Epithelial cell of proximal tubule (primary cell): ENCODE results near the gene NOD1. TPM values are rescaled to one million over a fixed set of nuclear protein-coding genes. Genes with fewer than 3 reads are reported as not detected.

Source experiments
- DNase-seq: peaks from one replicate; pipeline ENCODE4 v3.0.0-alpha.2; 2011; ENCODE audit warnings: low read depth
- H3K4me3 ChIP-seq: 2 replicates; pipeline ENCODE4 v1.5.1; 2011; ENCODE audit warnings: low read depth, mild to moderate bottlenecking, low read length
- total RNA-seq: library from RNA; depleted of rRNA; stranded (reverse); fragments of >200 nt; gene quantifications from 2 replicates; pipeline ENCODE4 v1.2.3, GENCODE V29; 2015
- TF ChIP-seq, protein P1 (sequence below): conservative IDR thresholded peaks from 2 replicates; pipeline ENCODE4 v1.5.1; 2012; ENCODE audit warnings: low read depth, mild to moderate bottlenecking, low read length

Gene NOD1
- total RNA-seq, 1 donor from 2014 or later = 5.1 TPM

DNA sequence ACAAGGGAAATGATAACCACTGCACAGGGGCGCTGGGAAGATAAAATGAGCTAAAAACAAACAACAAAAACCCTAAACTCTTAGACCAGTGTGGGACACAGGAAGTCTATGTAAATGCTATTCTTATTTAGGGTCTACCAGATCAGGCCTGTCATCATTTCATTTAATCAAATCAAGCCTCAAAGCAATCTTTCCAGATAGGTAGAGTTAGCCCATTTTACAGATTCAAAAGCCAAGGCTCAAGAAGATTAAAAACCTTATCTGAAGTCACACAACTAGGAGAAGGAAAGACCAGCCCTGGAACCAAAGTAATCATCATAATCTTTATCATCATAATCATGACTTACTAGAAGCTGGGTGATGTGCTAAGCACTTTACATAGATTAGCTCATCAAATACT, 4.7 kb downstream of the NOD1 start:
- TF ChIP-seq, protein P1, sequence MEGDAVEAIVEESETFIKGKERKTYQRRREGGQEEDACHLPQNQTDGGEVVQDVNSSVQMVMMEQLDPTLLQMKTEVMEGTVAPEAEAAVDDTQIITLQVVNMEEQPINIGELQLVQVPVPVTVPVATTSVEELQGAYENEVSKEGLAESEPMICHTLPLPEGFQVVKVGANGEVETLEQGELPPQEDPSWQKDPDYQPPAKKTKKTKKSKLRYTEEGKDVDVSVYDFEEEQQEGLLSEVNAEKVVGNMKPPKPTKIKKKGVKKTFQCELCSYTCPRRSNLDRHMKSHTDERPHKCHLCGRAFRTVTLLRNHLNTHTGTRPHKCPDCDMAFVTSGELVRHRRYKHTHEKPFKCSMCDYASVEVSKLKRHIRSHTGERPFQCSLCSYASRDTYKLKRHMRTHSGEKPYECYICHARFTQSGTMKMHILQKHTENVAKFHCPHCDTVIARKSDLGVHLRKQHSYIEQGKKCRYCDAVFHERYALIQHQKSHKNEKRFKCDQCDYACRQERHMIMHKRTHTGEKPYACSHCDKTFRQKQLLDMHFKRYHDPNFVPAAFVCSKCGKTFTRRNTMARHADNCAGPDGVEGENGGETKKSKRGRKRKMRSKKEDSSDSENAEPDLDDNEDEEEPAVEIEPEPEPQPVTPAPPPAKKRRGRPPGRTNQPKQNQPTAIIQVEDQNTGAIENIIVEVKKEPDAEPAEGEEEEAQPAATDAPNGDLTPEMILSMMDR = no peak
- no peak overlapping the region for H3K4me3 ChIP-seq
- no peak for DNase-seq

DNA sequence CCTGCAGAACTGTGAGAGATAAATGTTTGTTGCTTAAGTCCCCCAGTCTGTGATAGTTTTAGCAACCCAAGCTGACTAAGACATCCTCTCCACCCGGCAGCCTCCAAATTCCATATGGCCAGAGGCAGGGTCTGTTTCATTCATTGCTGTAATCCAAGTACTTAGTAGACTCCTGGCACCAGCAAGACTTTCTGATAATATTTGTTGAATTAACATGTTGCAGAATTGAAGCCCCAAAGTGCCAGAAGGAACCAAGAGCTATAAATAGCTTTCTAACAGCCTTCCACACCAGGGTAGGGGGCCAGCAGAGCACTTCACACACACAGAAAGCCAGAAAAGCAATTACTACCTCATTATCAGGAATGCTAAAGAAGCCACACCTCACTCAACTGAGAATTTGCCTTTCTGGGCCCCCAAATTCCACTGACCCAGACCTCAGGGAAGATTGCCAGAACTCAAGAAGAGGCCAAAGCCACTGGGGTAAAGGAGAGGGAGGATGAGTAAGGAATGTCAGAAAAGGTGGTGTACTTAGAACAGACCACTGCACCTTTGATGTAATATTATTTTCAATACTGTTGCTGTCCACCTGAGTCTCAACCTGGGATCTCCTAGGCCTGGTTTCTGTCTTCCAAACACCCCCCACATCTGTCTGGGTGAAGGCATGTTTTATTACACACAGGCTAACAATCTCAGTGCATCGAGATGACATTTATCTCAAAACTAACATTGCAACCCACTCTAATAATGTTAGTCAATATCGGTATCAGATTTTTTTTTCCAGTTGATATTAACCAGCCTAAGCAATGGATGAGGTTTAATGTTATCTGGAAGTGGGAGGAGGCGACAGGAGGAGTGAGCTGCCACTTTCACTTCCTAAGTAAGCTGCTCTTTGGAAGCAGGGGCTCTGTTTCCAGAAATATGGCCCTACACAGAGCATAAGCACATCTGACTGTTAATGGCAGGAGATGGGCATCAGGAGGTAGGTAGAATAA, 5.5 kb downstream of the NOD1 start:
- TF ChIP-seq, protein P1 = no peak
- no peak for DNase-seq
- no peak overlapping the region for H3K4me3 ChIP-seq

DNA sequence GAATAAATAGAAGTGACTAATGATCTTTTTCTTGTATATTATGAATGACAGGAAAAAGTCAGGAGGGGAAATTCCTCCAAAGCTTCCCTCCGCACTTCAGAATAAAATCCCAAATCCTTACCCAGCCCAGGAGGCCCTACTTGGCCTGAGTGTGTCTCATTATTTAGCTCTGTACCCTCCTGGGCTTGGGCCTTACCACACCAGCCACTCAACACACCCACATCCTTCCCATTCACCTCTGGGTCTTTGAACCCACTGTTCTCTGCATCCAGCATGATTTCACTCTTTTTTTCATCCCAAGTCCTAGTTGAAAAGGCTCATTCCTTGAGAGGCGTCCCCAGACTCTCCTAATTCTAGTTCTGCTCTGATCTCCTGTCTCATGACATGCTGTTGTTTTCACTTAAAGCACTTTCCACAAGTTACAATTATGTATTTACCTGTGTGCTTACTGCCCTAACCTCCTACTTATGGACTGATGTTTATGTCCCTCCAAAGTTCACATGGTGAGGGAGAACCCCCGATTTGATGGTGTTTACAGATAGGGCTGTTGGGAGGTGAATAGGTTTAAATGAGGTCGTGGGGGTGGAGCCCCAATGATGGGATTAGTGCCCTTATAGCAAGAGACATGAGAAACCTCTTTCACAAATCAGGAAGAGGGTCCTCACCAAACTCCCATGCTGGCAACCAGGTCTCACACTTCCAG, 6.4 kb downstream of the NOD1 start:
- no peak for DNase-seq
- TF ChIP-seq, protein P1 = no peak
- H3K4me3 ChIP-seq = no peak overlapping the region

DNA sequence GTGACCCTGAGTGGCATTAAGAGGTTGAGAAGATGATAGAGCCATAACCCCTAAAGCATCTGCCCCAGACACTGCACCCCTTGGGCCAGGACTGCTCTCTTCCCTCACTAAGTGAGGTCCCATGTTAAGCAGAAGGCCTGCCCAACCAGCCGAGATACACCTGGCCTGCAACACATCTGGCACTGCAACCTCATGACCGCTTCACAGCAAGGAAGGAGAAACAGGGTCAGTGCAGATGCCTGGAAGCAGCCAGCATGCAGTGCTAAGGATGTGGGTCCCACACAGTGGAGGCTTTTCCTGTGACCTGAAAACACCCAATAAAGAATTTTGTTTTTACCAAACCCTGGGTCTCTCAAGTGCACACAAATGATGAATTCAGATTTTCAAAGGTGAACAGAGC, 7.4 kb downstream of the NOD1 start:
- TF ChIP-seq, protein P1 = no peak
- no peak overlapping the region for H3K4me3 ChIP-seq
- no peak for DNase-seq

DNA sequence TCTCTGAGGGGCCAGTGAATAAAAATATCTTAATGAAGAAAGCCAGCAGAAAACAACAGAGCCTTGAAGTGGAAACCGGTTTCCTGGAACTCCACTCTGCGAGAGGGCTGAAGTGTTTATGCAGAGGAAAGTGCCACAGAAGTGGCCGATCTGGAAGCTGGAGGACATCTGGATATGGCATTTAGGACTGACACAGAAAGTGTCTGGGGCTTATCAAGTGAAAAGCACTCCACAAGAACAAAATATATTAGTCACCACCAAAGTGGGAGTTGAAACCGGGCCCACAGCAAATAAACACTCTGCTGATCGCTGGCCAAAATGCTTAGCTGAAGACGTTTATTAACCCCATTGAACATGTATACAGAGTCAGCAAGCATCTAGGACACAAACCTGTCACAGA, 7.8 kb downstream of the NOD1 start:
- no peak for DNase-seq
- no peak overlapping the region for H3K4me3 ChIP-seq
- TF ChIP-seq, protein P1 = no peak

DNA sequence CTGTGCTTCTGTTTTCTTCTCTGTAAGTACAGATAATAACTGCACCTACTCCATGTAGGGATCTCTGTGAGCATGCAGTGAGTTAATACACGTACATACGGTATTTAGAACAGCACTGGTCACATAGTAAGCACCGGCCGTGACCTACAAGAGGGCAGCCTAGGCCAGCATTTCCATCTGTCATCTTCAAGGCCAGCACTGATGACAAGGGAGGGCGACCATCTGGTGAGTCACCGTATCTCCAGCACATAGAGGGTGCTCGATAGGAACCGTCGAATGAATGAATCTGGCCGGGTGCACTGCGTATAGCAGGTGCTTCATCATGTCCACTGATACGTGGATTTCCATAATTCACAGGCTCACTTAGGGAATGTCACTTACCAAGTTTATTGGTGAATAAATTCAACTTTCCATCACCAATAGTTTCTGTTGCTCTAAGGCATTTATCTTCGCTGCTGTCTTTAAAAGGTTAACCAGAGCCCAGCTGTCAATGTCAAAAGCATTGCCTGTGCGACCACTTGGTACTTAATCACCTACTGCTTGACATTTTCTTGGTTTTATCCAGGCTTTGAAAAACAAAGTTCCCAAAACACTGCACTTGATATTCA, 8.3 kb downstream of the NOD1 start:
- no peak for DNase-seq
- TF ChIP-seq, protein P1 = no peak
- no peak overlapping the region for H3K4me3 ChIP-seq
